ENCODE measurements around the gene HINFP.

HINFP gene

GRCh38 chr11:119148720-119149017, 27.3 kb downstream of the HINFP start:
- no peak for TF ChIP-seq CTCF (IDR thresholded peaks at IDR 0.05; ENCODE audit: low read depth, low read length)
- TF ChIP-seq MAX (IDR thresholded peaks at IDR 0.05; ENCODE audit: low read depth, low read length) = no peak
- no peak for TF ChIP-seq POLR2A (IDR thresholded peaks at IDR 0.05; ENCODE audit: extremely low read depth, insufficient read length)
- no peak for TF ChIP-seq MYC (IDR thresholded peaks at IDR 0.05; ENCODE audit: low read depth, low read length)
- no peak overlapping the region for H3K4me3 ChIP-seq (ENCODE audit: low read depth, low read length)
- no peak for DNase-seq (ENCODE audit: low read depth)

- TF ChIP-seq MAX (IDR thresholded peaks at IDR 0.05; ENCODE audit: low read depth, low read length) (no peak), POLR2A (IDR thresholded peaks at IDR 0.05; ENCODE audit: extremely low read depth, insufficient read length) (no peak), CTCF (IDR thresholded peaks at IDR 0.05; ENCODE audit: low read depth, low read length) (no peak), MYC (IDR thresholded peaks at IDR 0.05; ENCODE audit: low read depth, low read length) (no peak)
- DNase-seq (ENCODE audit: low read depth) = peak; percentile 72
- no peak within 1 kb of the TSS for H3K4me3 ChIP-seq (ENCODE audit: low read depth, low read length)
These were observed 27.8 kb downstream of the HINFP start, which contains the start of gene ABCG4 for GRCh38 chr11:119149018-119149785. ABCG4 (plus strand) TSS chr11:119149052; CDS start chr11:119149966, 914 bp downstream.

GRCh38 chr11:119149786-119150275, 28.5 kb downstream of the HINFP start:
- no peak for DNase-seq (ENCODE audit: low read depth)
- TF ChIP-seq MYC (IDR thresholded peaks at IDR 0.05; ENCODE audit: low read depth, low read length) (no peak), MAX (IDR thresholded peaks at IDR 0.05; ENCODE audit: low read depth, low read length) (no peak)
- H3K4me3 ChIP-seq (ENCODE audit: low read depth, low read length) = no peak overlapping the region

GRCh38 chr11:119152043-119152442, 30.7 kb downstream of the HINFP start:
- TF ChIP-seq MAX (IDR thresholded peaks at IDR 0.05; ENCODE audit: low read depth, low read length) (no peak), POLR2A (IDR thresholded peaks at IDR 0.05; ENCODE audit: extremely low read depth, insufficient read length) (no peak), MYC (IDR thresholded peaks at IDR 0.05; ENCODE audit: low read depth, low read length) (no peak)
- DNase-seq (ENCODE audit: low read depth) = no peak
- no peak overlapping the region for H3K4me3 ChIP-seq (ENCODE audit: low read depth, low read length)

GRCh38 chr11:119152604-119153003, 31.2 kb downstream of the HINFP start:
- no peak overlapping the region for H3K4me3 ChIP-seq (ENCODE audit: low read depth, low read length)
- no peak for DNase-seq (ENCODE audit: low read depth)
- TF ChIP-seq CTCF (IDR thresholded peaks at IDR 0.05; ENCODE audit: low read depth, low read length) (no peak), MAX (IDR thresholded peaks at IDR 0.05; ENCODE audit: low read depth, low read length) (no peak), POLR2A (IDR thresholded peaks at IDR 0.05; ENCODE audit: extremely low read depth, insufficient read length) (no peak), MYC (IDR thresholded peaks at IDR 0.05; ENCODE audit: low read depth, low read length) (no peak)

GRCh38 chr11:119153049-119153818, 31.9 kb downstream of the HINFP start:
- no peak for DNase-seq (ENCODE audit: low read depth)
- TF ChIP-seq MYC (IDR thresholded peaks at IDR 0.05; ENCODE audit: low read depth, low read length) = no peak
- TF ChIP-seq CTCF (IDR thresholded peaks at IDR 0.05; ENCODE audit: low read depth, low read length) = peak; percentile 19
- H3K4me3 ChIP-seq (ENCODE audit: low read depth, low read length) = no peak overlapping the region
